ENCODE results near the gene MBD3L1.

GRCh38 chr19:8832132-8833021 lies at the start of gene MBD3L1, which contains the start of gene ZNF558:
- TF ChIP-seq RCOR1 (conservative IDR thresholded peaks at IDR 0.05; ENCODE audit: low read depth, low read length): no peak
- no peak for TF ChIP-seq POLR2AphosphoS2 (IDR thresholded peaks at IDR 0.05; ENCODE audit: low read depth, low read length)
- no peak for TF ChIP-seq TAF1 (IDR thresholded peaks at IDR 0.05; ENCODE audit: borderline replicate concordance, low read depth, low read length)
- TF ChIP-seq, protein P1, sequence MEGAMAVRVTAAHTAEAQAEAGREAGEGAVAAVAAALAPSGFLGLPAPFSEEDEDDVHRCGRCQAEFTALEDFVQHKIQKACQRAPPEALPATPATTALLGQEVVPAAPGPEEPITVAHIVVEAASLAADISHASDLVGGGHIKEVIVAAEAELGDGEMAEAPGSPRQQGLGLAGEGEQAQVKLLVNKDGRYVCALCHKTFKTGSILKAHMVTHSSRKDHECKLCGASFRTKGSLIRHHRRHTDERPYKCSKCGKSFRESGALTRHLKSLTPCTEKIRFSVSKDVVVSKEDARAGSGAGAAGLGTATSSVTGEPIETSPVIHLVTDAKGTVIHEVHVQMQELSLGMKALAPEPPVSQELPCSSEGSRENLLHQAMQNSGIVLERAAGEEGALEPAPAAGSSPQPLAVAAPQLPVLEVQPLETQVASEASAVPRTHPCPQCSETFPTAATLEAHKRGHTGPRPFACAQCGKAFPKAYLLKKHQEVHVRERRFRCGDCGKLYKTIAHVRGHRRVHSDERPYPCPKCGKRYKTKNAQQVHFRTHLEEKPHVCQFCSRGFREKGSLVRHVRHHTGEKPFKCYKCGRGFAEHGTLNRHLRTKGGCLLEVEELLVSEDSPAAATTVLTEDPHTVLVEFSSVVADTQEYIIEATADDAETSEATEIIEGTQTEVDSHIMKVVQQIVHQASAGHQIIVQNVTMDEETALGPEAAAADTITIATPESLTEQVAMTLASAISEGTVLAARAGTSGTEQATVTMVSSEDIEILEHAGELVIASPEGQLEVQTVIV (IDR thresholded peaks at IDR 0.05; ENCODE audit: borderline replicate concordance, partially characterized antibody): no peak
- no peak for TF ChIP-seq CTCF (IDR thresholded peaks at IDR 0.05 in 2 of 3, conservative IDR thresholded peaks at IDR 0.05 in 1 of 3; ENCODE audit: control insufficient read depth in 2 of 3, extremely low read depth in 1 of 3, insufficient read depth in 1 of 3, low read depth in 3 of 3, low read length in 3 of 3)

Measured in GM12878 (cell line).